Activated CD4-positive, alpha-beta T cell treated with anti-CD3 and anti-CD28 coated beads for 24 hours (primary cell): ENCODE results near the gene CFAP74.

ENCODE experiments used
- DNase-seq, 2 donors: peaks; one replicate each; pipeline ENCODE4 v3.0.0-alpha.2; 2020; ENCODE audit warnings: low read depth in 2 of 2

The CFAP74 gene, protein sequence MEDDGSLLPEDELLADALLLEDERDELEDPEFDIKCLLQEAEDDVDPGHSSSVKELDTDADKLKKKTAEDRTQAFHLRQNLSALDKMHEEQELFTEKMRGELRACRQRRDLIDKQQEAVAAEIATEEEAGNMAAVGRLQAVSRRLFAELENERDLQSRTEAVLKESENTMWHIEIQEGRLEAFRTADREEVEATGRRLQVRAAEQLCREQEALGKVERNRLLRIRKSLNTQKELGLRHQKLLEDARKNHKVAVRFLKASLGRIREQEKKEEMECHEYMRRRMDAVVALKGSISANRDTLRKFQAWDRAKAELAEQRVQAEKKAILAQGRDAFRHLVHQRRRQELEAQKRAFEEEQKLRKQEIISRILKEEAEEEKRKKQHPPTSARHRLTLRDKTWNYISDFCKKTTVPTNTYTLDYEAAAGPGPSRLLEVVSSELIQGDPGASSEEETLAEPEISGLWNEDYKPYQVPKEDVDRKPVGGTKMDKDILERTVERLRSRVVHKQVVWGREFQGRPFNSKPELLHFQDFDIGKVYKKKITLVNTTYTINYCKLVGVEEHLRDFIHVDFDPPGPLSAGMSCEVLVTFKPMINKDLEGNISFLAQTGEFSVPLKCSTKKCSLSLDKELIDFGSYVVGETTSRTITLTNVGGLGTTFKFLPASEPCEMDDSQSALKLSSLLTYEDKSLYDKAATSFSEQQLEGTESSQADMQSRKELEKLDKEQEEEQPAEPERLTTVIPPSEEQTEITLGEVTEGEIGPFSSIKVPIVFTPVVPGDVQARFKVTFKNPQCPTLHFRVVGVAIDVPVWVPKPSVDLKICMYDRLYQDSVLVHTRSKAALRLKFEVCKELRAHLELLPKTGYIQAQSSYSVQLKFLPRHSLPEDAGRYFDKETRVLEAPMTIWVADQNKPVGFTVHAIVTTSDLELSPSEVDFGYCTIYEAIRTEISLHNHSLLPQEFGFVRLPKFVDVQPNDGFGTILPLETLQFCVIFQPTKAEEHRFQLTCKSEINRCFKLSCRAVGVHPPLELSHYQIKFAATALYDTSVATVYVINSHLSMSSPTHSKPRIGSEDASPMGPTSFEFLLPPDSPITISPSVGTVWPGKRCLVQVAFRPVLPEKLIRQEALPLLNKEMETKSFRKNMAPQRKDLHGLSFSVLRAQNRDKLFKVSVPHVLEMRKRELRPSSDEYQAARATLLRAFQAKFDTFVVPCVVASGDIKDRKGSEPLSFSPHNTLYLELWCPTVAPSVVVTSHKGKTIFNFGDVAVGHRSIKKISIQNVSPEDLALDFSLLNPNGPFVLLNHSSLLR (N-terminal part only)

DNA sequence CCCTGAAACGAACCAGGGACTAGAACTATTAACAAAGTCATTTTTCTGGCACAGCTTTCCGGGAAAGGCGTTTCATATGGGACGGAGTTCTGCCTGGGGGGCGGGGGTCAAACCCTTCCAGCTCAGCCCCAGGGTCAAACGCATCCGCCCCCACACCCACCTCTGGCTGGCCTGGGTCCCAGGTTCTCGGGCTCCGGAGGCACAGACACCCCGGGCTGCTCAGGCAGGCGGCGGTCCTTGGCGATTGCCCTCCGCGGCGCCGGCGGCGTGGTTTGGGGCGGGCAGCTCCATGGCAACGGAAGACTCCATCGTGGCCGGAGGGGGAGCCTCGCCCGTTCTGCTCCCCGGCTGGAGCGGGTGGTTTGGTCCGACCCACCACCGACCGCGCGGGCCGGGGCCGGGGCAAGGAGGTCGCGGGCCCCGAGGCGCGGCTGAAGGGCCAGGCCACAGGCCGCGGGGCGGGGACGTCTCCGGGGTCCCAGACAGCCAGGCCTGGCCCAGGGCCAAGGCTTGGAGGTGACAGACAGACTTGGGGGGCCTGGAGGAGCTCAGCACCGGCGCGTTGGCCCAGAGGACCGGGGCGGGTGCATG lies at the start of gene CFAP74:
TSS of gene CFAP74 (minus strand) at position 246 of the 591 bp plus-strand sequence. CDS start 12,830 bp downstream, outside the sequence.
- no peak for DNase-seq

DNA sequence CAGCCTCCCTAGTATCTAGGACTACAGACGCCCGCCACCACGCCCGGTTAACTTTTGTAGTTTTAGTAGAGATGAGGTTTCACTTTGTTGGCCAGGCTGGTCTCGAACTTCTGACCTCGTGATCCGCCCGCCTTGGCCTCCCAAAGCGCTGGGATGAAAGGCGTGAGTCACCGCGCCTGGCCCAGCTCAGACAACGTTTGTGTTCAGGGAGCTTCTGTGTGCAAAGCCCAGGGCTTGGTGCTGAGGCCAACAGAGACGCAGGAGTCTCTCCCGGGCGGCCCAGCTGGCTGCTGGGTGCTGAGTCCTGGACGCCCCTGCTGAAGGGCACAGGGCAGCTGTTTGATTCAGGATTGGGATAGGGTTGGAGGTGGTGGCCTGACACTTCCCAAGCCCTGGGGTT lies 49.6 kb upstream of the CFAP74 start:
- DNase-seq: no peak

DNA sequence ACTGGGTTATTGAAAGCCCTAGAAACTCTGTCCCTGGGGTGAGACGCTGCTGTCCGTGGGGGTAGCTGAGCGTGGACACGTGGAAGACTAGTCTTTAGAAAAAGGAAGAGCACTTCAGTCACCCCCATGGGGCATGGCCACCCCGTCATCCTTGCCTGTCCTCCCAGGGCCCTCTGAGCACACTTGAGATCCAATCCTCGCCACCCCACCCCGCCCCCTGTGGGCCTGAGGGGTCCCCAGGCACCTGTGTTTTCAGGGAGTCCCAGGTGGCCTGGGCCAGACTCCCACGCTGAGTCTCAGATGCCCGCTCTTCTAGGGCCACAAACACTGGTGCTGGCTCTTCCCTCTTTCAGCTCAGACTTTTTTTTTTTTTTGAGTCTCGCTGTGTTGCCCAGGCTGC lies 49.2 kb upstream of the CFAP74 start:
- DNase-seq: no peak

DNA sequence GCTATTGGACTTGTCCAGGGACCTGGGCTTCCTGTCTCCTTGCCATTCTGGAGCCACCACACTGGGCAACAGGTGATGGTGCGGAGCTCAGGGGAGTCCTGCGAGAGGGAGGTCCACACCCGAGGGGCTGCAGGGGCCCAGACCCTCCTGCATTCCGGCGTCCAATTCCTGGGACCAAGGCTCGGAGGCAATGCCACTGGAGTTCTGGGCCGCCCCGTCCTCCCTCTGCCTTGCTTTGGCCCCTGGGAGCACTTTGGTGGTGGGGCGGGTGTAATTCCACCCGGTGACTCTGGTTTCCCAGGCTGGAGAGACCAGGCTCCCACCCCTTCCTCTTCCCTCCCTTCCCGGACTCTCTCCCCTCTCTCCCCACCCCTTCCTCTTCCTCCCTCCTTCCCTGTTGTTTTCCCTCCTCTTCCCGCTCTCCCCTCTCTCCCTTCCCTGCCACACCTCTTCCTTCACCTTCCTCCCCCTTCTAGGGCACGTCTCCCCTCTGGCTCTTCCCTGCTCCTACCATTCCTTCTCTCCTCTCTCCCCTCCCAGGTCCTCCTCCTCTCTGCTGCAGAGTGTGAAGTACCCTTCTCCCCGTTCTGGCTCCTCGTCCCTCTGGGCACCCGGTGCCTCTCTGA lies 48.6 kb upstream of the CFAP74 start:
- DNase-seq: no peak

DNA sequence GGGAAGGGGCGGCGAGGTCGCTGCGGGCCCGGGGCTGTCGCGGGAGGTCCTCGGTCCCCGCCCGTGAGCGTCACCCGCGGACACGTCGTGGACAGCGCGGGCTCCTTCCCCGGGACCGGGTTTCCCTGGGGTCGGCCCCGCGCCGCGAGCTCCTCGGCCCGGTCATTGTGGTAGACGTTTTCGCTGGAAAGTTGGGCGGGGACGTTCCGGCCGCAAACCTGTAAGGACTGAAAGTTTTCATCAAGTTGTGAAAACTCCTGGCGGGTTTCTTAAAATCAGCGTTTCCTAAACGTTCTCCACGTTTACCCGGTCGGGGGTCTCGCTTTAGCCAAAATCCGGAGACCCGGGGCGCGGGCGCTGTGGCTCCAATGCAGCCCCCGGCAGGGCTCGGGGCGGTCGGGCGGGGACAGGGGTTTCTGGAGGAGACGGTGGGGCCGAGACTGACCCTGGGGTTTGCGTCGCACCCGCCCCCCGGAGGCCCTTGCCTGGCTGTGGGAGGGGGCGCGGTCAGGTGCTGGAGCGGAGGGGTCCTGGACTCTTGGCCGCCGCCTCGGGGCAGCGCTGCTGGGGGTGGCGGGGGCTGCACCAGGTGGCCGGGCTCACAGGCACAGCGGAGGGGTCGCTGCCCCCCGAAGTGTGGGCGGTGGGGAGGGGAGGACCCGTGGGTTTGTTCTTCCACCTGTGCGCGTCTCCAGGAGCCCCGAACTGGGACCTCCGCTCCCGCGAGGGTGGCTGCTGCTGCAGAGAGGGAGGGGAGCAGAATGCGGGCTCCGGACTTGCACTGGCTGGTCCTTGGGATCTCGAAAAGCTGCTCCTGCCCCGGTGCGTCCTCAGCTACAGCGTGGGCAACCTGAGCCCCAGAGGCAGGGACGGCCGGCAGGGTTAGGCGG lies 47.5 kb upstream of the CFAP74 start:
- no peak for DNase-seq

DNA sequence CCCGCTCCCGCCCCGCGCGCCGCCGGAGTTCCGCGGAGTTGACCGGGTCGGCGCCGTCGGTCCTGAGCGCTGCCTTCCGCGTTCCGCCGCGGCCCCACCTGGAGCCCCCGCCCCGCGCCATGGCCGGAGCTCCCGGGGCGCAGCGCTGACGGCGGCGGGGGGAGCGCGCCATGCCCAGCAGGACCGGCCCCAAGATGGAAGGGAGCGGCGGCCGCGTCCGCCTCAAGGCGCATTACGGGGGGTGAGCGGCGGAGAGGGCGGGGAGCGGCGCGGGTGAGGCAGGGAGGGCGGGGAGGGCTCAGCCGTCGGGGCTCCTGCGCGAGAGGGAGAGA lies 46.8 kb upstream of the CFAP74 start:
- no peak for DNase-seq

DNA sequence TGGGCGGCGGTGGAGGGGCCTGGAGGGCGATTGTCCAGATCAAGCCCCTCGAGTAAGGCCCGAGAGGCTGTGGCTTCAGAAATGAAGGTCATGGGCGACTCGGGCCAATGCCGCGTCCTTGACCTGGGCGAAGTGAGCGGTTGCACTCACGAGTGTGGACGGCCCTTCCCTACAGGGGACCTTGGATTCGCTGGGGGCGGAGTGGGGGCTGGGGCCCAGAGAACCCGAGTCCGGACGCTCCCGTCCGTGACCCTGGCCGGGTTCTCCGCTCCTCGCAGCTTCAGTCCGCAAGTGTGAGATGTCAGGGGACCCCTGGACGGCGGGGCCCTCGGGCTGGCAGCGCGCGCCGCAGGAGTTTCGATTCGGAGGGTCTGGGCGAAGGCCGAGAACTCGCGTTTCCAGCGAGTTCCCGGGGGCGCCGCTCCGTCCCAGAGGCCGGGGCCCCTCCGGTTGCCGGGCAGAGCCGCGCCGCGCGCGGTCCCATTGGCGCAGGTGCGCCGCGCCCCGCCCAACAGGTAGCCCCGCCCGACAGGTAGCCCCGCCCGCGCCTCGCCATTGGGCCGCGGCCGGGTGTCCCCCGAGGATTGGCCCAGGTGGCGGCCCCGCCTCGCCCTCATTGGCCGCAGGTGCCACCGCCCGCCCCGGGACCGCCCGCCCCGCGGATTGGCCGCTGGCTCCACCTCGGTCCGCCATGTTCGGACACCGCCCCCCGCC lies 46.3 kb upstream of the CFAP74 start, which contains the start of gene PRKCZ:
TSS of gene PRKCZ (plus strand) at position 694 of the 714 bp plus-strand sequence. CDS start 220 bp downstream, outside the sequence.
- peak; percentile 91 to 92 for DNase-seq

DNA sequence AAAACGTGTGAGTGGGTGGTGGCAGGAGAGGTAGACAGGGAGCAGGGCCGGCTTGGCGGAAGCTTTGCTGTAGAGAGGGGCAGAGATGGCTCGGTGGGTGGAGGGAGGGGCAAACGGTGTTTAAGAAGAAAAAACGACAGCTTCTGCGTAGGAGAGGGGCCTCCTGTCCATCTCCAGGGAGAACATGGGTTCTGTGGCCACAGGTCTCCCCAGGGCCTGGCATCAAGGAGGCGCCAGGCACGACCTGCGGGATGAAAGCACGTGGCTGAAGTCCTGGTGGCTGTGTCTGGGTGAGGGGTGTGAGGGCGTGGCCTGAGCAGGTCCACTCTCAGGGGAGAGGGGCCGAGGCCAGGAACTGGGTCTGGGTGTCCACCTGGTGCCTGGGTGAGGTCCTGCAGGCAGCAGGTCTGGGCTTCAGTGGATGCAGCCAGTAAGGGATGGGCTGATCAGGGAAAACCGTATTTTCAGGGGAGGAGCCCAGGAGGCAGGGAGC lies 45.7 kb upstream of the CFAP74 start:
- DNase-seq: no peak

DNA sequence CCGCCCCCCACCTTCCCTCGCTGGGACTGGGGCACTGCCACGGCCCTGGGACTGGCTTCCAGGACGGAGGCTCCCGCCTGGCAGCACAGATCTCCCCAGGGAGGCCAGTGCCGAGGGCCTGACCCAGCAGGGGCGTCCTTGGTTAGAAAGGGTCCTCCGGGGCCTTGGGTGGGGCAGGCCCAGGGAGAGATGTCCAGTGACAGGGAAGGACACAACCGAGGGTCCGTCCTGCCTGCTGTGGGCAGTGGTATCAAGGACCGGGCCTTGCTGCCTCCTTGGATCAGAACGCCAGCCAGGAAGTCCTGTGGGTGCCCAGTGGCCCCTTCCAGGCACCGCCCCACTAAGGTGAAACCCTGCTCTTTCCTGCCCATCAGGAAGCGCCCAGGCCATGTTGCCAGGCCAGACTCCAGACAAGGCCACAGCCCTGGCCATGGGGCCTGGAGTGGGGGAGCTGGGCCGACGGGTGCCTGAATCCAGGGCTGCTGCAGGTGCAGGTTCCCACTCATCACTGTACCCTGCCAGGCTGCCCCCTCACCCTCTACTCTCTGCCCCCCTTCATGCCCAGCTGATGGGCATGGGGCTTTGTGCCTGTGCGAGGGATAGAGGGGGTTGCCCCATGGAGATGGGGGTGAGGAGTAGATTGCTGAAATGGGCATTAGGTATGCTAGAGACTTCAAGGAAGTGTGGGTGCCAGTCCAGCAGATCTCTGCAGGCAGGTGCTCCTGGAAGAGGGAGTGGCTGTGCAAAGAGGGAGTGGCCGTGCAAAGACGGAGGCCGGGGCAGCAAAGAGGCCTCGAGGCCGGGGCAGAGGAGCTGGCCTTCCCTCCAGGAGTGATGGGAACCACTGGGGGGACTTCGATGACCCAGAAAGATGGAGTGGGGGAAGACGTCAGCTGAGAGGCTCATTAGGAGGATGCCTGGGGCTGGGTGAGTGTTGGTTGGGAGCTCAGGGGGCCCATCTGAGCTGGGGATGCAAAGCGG lies 44.5 kb upstream of the CFAP74 start:
- DNase-seq: no peak

DNA sequence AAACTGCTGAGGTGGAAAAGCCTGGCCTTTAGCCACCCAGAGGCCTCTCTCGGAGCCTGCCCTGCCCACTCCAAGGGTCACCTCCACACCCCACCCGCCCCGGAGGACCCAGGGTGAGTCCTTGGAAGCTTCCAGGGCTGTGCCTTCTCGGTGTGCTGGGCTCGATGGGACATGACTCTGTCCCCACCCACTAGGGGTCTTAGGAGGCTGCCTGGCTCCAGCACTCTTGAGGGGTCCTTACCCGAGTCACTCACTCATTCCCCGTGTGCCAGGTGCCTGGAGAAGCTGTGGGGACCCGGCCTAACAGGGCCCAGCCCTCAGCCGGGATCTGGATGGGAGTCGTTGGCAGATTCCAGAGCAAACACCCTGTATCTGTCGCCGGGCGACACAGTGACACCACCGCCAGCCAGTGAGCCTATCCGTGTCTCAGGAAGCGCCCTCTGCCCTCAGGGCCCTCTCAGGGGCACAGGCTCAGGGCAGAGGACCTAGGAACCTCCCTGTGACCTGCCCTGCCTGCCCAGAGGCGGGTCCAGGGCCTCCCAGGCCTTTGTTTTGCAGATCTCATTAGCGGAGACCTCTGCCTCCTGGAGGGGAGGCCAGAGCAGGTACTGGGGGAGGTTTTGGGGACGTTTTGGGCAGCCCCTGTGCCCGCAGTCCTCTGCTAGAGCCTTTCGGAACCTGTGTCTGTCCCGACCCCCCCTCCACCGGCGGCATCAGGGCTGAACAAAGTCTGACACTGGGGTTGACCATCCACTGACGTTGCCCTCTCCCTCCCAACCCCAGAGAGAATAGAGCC lies 43.6 kb upstream of the CFAP74 start:
- DNase-seq: no peak

DNA sequence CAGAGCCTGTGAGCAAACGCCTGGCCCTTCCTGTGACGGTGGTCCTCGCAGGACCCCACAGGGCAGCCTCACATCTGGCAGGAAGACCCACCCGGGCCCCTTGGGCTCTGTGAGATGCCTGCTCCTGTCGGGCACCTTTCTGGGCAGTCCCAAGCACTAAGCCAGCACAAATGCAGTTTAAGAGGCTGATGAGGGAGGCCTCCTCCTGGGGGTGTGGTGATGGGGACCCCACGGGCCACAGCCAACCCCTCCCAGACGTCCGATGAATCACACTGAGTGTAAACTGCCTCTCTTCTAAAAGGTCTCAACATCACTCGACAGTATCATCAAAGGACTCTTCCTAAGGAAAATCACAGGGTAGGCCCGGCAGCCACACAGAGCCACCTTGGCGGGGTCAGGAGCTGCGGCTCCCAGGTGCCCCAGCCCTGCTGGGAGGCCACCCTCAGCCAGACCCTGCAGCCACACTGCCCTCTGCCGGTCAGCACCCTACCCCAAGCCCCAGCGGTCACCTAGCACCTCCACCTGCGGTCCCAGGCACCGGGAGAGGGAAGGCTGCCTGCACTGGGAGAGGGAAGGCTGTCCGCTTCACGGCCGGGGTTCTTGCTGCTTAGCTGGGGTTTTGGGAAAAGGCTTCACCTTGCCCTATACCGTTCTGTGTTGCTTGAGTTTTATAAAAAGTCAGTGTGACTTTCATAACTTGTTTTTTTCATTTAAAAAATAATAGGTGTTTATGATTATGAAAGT lies 42.8 kb upstream of the CFAP74 start:
- peak in 1 of 2 donors; percentile 43 for DNase-seq

DNA sequence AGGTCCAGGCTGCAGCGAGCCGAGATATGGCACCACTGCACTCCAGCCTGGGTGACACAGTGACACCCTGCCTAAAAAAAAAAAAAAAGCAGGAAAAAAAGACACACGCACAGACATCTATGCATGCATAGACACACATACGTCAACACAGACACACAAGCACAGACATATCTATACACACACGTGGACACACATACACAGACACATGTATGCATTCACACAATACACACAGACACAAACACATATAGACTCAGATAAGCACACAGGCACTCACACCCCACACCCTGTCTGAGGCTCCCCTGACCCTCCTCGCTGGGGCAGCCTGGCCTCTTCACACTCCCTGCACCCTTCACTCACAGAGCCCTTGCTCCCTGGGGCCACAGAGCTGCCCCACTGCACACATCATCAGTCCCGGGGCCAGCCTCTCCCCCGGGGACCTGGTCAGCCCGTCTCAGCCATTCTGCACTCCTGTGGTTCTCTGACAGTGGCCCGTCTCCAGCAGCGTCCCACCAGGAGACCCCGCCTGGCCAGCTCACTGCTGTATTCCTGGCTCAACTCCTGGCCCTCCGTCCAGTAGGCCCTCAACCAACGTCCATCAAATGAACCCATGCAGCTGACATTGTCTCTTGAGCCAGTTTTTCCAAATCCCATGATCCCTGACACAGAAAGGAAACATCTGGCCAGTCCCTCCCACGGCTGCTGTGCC lies 42.0 kb upstream of the CFAP74 start:
- no peak for DNase-seq

DNA sequence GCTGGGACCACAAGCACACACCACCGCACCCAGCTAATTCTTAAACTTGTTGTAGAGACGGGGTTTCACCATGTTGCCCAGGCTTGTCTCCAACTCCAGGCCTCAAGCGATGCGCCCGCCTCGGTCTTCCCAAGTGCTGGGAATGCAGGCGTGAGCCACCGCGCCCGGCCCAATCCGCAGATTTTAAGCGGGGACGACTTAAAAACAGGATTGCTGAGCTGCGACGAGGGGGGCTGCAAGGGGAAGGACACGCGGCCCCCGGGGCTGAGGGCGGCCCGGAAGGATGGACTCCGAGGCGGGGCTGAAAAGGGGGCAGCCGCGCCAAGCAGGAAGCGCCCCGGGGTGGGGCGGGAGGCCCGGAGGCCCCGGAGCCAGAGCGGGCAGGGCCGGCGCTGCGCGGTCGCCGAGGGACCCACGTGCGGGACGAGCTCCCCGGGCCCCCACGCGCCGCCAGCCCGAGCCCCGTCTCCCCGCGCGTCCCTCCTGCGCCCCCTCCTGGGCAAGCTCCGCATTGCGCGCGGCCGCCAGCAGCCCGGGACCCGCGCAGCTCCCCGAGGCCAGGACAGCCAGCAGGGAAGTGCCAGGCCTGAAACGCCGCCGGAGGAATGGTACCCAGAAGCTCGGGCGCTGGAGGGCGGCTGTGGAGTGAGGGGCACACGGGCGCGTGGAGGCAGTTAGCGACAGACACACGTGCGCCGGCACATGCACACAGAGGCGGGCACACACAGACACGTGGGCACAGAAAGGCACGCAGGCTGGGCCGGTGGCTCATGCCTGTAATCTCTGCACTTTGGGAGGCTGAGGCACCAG lies 41.1 kb upstream of the CFAP74 start:
- peak; percentile 62 to 72 for DNase-seq

DNA sequence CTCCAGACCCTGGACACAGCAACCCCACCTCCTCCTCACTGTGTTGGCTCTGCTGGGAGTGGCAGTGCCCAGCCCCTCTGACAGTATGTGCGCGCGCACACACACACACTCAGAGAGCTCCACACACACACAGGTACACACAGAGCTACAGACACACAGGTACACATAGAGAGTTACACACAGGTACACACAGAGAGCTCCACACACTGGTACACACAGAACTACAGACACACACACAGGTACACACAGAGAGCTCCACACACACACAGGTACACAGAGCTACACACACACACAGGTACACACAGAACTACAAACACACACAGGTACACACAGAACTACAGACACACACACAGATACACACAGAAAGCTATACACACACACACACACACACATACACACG lies 40.3 kb upstream of the CFAP74 start:
- DNase-seq: no peak
